HG03095 (cell line): ENCODE results near the gene CAMK1D.
"Not testable (repeated sequence)": the region's sequence is repeated elsewhere in the genome, so short reads cannot be mapped to it uniquely, and the experiment has no call there.

Source experiments
- ATAC-seq: cut with Tn5 transposase; IDR thresholded peaks from one replicate; pipeline ENCODE4 v1.9.1; 2021; ENCODE audit warnings: moderate library complexity; ENCODE audit not compliant: unreplicated experiment

CAMK1D gene

GRCh38 chr10:12710594-12711349 lies 361.4 kb downstream of the CAMK1D start:
- no peak for ATAC-seq

GRCh38 chr10:12711350-12711708 lies 362.0 kb downstream of the CAMK1D start:
- no peak for ATAC-seq

- no peak for ATAC-seq
Observed at GRCh38 chr10:12712293-12712983, 363.1 kb downstream of the CAMK1D start.

GRCh38 chr10:12712984-12713316 lies 363.6 kb downstream of the CAMK1D start:
- not testable (repeated sequence) for ATAC-seq

GRCh38 chr10:12716042-12716441 lies 366.7 kb downstream of the CAMK1D start:
- no peak for ATAC-seq

GRCh38 chr10:12717981-12718707 lies 368.8 kb downstream of the CAMK1D start:
- ATAC-seq: no peak

GRCh38 chr10:12719365-12719764 lies 370.0 kb downstream of the CAMK1D start:
- ATAC-seq: no peak

GRCh38 chr10:12720217-12720981 lies 371.1 kb downstream of the CAMK1D start:
- no peak for ATAC-seq

GRCh38 chr10:12721334-12721733 lies 372.0 kb downstream of the CAMK1D start:
- ATAC-seq: no peak

GRCh38 chr10:12723220-12723619 lies 373.9 kb downstream of the CAMK1D start:
- ATAC-seq: no peak

- ATAC-seq: no peak
Observed at GRCh38 chr10:12724807-12725579, 375.6 kb downstream of the CAMK1D start.

GRCh38 chr10:12725580-12725888 lies 376.2 kb downstream of the CAMK1D start:
- not testable (repeated sequence) for ATAC-seq

GRCh38 chr10:12726971-12727831 lies 377.9 kb downstream of the CAMK1D start:
- ATAC-seq: no peak

- no peak for ATAC-seq
Observed at GRCh38 chr10:12727832-12728215, 378.5 kb downstream of the CAMK1D start.

- no peak for ATAC-seq
Observed at GRCh38 chr10:12728494-12728893, 379.1 kb downstream of the CAMK1D start.

- no peak for ATAC-seq
Observed at GRCh38 chr10:12729885-12730284, 380.5 kb downstream of the CAMK1D start.

- no peak for ATAC-seq
Observed at GRCh38 chr10:12730809-12731519, 381.6 kb downstream of the CAMK1D start.

- ATAC-seq: no peak
Observed at GRCh38 chr10:12733271-12733670, 383.9 kb downstream of the CAMK1D start.

GRCh38 chr10:12735843-12736462 lies 386.6 kb downstream of the CAMK1D start:
- ATAC-seq: no peak
